HepG2 (cell line): Measurements from ENCODE around the gene PATL1. TPM values are rescaled to one million over a fixed set of nuclear protein-coding genes. Genes with fewer than 3 reads are reported as not detected.

Experiments
- ARID5B ChIP-seq: IDR thresholded peaks from 2 replicates; pipeline ENCODE4 v1.4.0; 2020; ENCODE audit warnings: mild to moderate bottlenecking, missing genetic modification reagents
- HBP1 ChIP-seq: IDR thresholded peaks from 2 replicates; pipeline ENCODE4 v1.6.1; 2016; ENCODE audit warnings: low read depth, control low read depth
- NCOR1 ChIP-seq: fragments of 200-600 bp; sonication (generic); IDR thresholded peaks from 2 replicates; pipeline ENCODE4 v1.7.0; 2017; ENCODE audit warnings: antibody characterized with exemption, low read length, borderline replicate concordance
- NFE2 ChIP-seq: sonication (generic); formaldehyde crosslinking; IDR thresholded peaks from 2 replicates; pipeline ENCODE4 v1.4.0; 2020; ENCODE audit warnings: missing genetic modification reagents
- NRL ChIP-seq: sonication (generic); formaldehyde crosslinking; IDR thresholded peaks from 2 replicates; pipeline ENCODE4 v1.5.0; 2020; ENCODE audit warnings: missing genetic modification reagents, mild to moderate bottlenecking, moderate library complexity, borderline replicate concordance
- PAF1 ChIP-seq: IDR thresholded peaks from 2 replicates; pipeline ENCODE4 v1.6.1; 2016; ENCODE audit warnings: missing genetic modification reagents, missing compliant biosample characterization
- SYNCRIP ChIP-seq: fragments of 200-400 bp; formaldehyde crosslinking; IDR thresholded peaks from 2 replicates; pipeline ENCODE4 v1.6.1; 2018; ENCODE audit warnings: mild to moderate bottlenecking, low read depth, low read length; ENCODE audit not compliant: insufficient read depth
- TCF12 ChIP-seq, 2 experiments: fragments of 450-650 bp in 1 of 2; sonication (generic) in 1 of 2; formaldehyde crosslinking in 1 of 2; IDR thresholded peaks; 2 replicates each; pipeline versions ENCODE4 v1.6.1 to v1.8.0; 2017 to 2022; ENCODE audit warnings: antibody characterized with exemption in 1 of 2, mild to moderate bottlenecking in 1 of 2, missing genetic modification reagents in 1 of 2, moderate library complexity in 1 of 2
- ZBTB26 ChIP-seq: IDR thresholded peaks from 2 replicates; pipeline ENCODE4 v1.6.1; 2016; ENCODE audit warnings: missing compliant biosample characterization, missing genetic modification reagents, borderline replicate concordance
- ZNF180 ChIP-seq: sonication (generic); formaldehyde crosslinking; IDR thresholded peaks from 2 replicates; pipeline ENCODE4 v1.4.0; 2020; ENCODE audit warnings: low read depth, missing genetic modification reagents, borderline replicate concordance
- ZNF235 ChIP-seq: sonication (generic); formaldehyde crosslinking; IDR thresholded peaks from 2 replicates; pipeline ENCODE4 v1.8.1; 2023; ENCODE audit warnings: mild to moderate bottlenecking, missing genetic modification reagents, borderline replicate concordance
- ZNF281 ChIP-seq: sonication (generic); formaldehyde crosslinking; IDR thresholded peaks from 2 replicates; pipeline ENCODE4 v1.4.0; 2020; ENCODE audit warnings: missing genetic modification reagents, borderline replicate concordance
- ZNF432 ChIP-seq: sonication (generic); formaldehyde crosslinking; IDR thresholded peaks from 2 replicates; pipeline ENCODE4 v1.5.0; 2020; ENCODE audit warnings: missing genetic modification reagents, mild to moderate bottlenecking, borderline replicate concordance
- ZNF597 ChIP-seq: sonication (generic); formaldehyde crosslinking; IDR thresholded peaks from 2 replicates; pipeline ENCODE4 v1.5.0; 2020; ENCODE audit warnings: missing genetic modification reagents
- ZNF660 ChIP-seq: sonication (generic); formaldehyde crosslinking; IDR thresholded peaks from 2 replicates; pipeline ENCODE4 v1.5.1; 2020; ENCODE audit warnings: mild to moderate bottlenecking, low read depth, missing genetic modification reagents, borderline replicate concordance
- polyA plus RNA-seq, 8 experiments: library from polyadenylated mRNA; depleted of rRNA in 3 of 8; stranded (reverse) in 7 of 8; unstranded in 1 of 8; fragments of >200 nt; fragmentation: Illumina TruSeq in 4 of 8; extraction: Trizol in 4 of 8; gene quantifications; 2 replicates each; pipeline versions ENCODE4 v1.2.1 to v1.2.3, GENCODE V29; 2011 to 2016; ENCODE audit warnings: low read depth in 4 of 8, missing spikeins in 1 of 8, mixed read lengths in 1 of 8; ENCODE audit not compliant: insufficient read depth in 1 of 8
- total RNA-seq, 5 experiments: library from RNA; depleted of rRNA; stranded (reverse); fragments of >200 nt; fragmentation: Illumina TruSeq; extraction: Trizol; gene quantifications; 2 replicates each; pipeline ENCODE4 v1.2.3, GENCODE V29; 2016; ENCODE audit warnings: low read depth in 1 of 5

The PATL1 gene
- total and polyA plus RNA-seq, 2 of the 13 experiments (the other 11 are each of a cell fraction or from before 2014, with no cell fraction given): 12.9 to 26.8 TPM

- no peak for TF ChIP-seq ZNF597
- no peak for TF ChIP-seq NFE2 (CRISPR knock-in tag)
- TF ChIP-seq SYNCRIP: no peak
- TF ChIP-seq ZNF180 (CRISPR knock-in tag): no peak
- TF ChIP-seq ZNF235: no peak
- no peak for TF ChIP-seq TCF12 (IDR thresholded peaks at IDR 0.05)
- TF ChIP-seq TCF12 (CRISPR knock-in tag; IDR thresholded peaks at IDR 0.05): no peak
- no peak for TF ChIP-seq ZBTB26 (CRISPR knock-in tag)
- no peak for TF ChIP-seq HBP1
- peak; percentile 29; the same call in 1 of the 2 replicates for TF ChIP-seq NCOR1
- no peak for TF ChIP-seq NRL (CRISPR knock-in tag)
- TF ChIP-seq PAF1 (CRISPR knock-in tag): no peak
- no peak for TF ChIP-seq ARID5B (CRISPR knock-in tag)
- TF ChIP-seq ZNF281 (CRISPR knock-in tag): no peak
- TF ChIP-seq ZNF432 (CRISPR knock-in tag): no peak
- no peak for TF ChIP-seq ZNF660
Observed at GRCh38 chr11:59615637-59616395, 53.0 kb downstream of the PATL1 start, which contains the start of gene OSBP (continued).
